DND-41 (cell line): ENCODE data around the gene NTN1.

Source experiments
- CTCF ChIP-seq: IDR thresholded peaks from 2 replicates; pipeline ENCODE4 v1.5.1; 2012; ENCODE audit warnings: borderline replicate concordance, low read length, moderate library complexity, mild to moderate bottlenecking; ENCODE audit not compliant: poor library complexity, severe bottlenecking; ENCODE audit errors: extremely low read depth
- EZH2 ChIP-seq: IDR thresholded peaks from 3 replicates; pipeline ENCODE4 v1.6.1; 2012; ENCODE audit warnings: borderline replicate concordance, low read depth, mild to moderate bottlenecking, moderate library complexity, low read length, inconsistent platforms; ENCODE audit not compliant: severe bottlenecking

GRCh38 chr17:9259419-9259818 is 238.1 kb downstream of the NTN1 start:
- TF ChIP-seq CTCF, result no peak
- no peak for TF ChIP-seq EZH2
